ENCODE measurements around the gene HDGF.

Gene HDGF

GRCh38 chr1:156751451-156751756 lies at the start of gene HDGF:
Gene HDGF, minus strand, starts transcription at chr1:156751675. Its CDS starts 246 bp downstream, at chr1:156751429.
- H3K27me3 ChIP-seq (ENCODE audit: control insufficient read depth in 1 of 2, insufficient read depth in 2 of 2, low read length in 2 of 2), result no peaks in the 10 kb centered on the region
- no peaks in the 10 kb centered on the region for H3K9me3 ChIP-seq (ENCODE audit: control insufficient read depth in 2 of 2, low read length in 2 of 2)
- peak within 1 kb of the TSS; percentile 94 to 95 for H3K9ac ChIP-seq (ENCODE audit: low read length in 2 of 2)
- H3K4me3 ChIP-seq (ENCODE audit: low read length in 2 of 2), result peak within 1 kb of the TSS; percentile 90 to 95
- H3K27ac ChIP-seq (ENCODE audit: low read length), result peak within 1 kb of the TSS; percentile 99
- peaks cover 47% of the 10 kb centered on the region for H3K4me1 ChIP-seq (ENCODE audit: control insufficient read depth, insufficient read depth, low read length)
- no peaks in the 10 kb centered on the region for H3K36me3 ChIP-seq (ENCODE audit: control insufficient read depth in 2 of 2, insufficient read depth in 2 of 2, low read length in 2 of 2)

GRCh38 chr1:156797212-156797871 lies 45.9 kb upstream of the HDGF start:
- no peaks in the 10 kb centered on the region for H3K9me3 ChIP-seq (ENCODE audit: control insufficient read depth in 2 of 2, low read length in 2 of 2)
- no peak overlapping the region for H3K27ac ChIP-seq (ENCODE audit: low read length)
- H3K9ac ChIP-seq (ENCODE audit: low read length in 2 of 2), result no peak overlapping the region
- no peak overlapping the region for H3K4me3 ChIP-seq (ENCODE audit: low read length in 2 of 2)
- H3K36me3 ChIP-seq (ENCODE audit: control insufficient read depth in 2 of 2, insufficient read depth in 2 of 2, low read length in 2 of 2), result peaks cover 53 to 77% of the 10 kb centered on the region in 2 donors
- H3K27me3 ChIP-seq (ENCODE audit: control insufficient read depth in 1 of 2, insufficient read depth in 2 of 2, low read length in 2 of 2), result no peaks in the 10 kb centered on the region
- H3K4me1 ChIP-seq (ENCODE audit: control insufficient read depth, insufficient read depth, low read length), result peaks cover 3% of the 10 kb centered on the region

GRCh38 chr1:156796340-156797097 lies 45.0 kb upstream of the HDGF start:
- H3K9ac ChIP-seq (ENCODE audit: low read length in 2 of 2), result no peak overlapping the region

GRCh38 chr1:156795787-156796186 lies 44.3 kb upstream of the HDGF start:
- Histone ChIP-seq H3K4me3 (ENCODE audit: low read length in 2 of 2) (no peak overlapping the region), H3K27ac (ENCODE audit: low read length) (no peak overlapping the region), H3K4me1 (ENCODE audit: control insufficient read depth, insufficient read depth, low read length) (no peaks in the 10 kb centered on the region), H3K27me3 (ENCODE audit: control insufficient read depth in 1 of 2, insufficient read depth in 2 of 2, low read length in 2 of 2) (no peaks in the 10 kb centered on the region), H3K9me3 (ENCODE audit: control insufficient read depth in 2 of 2, low read length in 2 of 2) (no peaks in the 10 kb centered on the region), H3K36me3 (ENCODE audit: control insufficient read depth in 2 of 2, insufficient read depth in 2 of 2, low read length in 2 of 2) (peaks cover 68 to 77% of the 10 kb centered on the region in 2 donors), H3K9ac (ENCODE audit: low read length in 2 of 2) (no peak overlapping the region)

More at GRCh38 chr1:156796340-156797097, 45.0 kb upstream of the HDGF start:
- no peaks in the 10 kb centered on the region for H3K27me3 ChIP-seq (ENCODE audit: control insufficient read depth in 1 of 2, insufficient read depth in 2 of 2, low read length in 2 of 2)
- peaks cover 60 to 79% of the 10 kb centered on the region in 2 donors for H3K36me3 ChIP-seq (ENCODE audit: control insufficient read depth in 2 of 2, insufficient read depth in 2 of 2, low read length in 2 of 2)
- H3K27ac ChIP-seq (ENCODE audit: low read length), result no peak overlapping the region
- H3K4me1 ChIP-seq (ENCODE audit: control insufficient read depth, insufficient read depth, low read length), result peaks cover 3% of the 10 kb centered on the region
- H3K4me3 ChIP-seq (ENCODE audit: low read length in 2 of 2), result no peak overlapping the region
- H3K9me3 ChIP-seq (ENCODE audit: control insufficient read depth in 2 of 2, low read length in 2 of 2), result no peaks in the 10 kb centered on the region

- no peak overlapping the region for H3K9ac ChIP-seq (ENCODE audit: low read length in 2 of 2)
- H3K27ac ChIP-seq (ENCODE audit: low read length), result no peak overlapping the region
- no peaks in the 10 kb centered on the region for H3K4me1 ChIP-seq (ENCODE audit: control insufficient read depth, insufficient read depth, low read length)
- peaks cover 69 to 73% of the 10 kb centered on the region in 2 donors for H3K36me3 ChIP-seq (ENCODE audit: control insufficient read depth in 2 of 2, insufficient read depth in 2 of 2, low read length in 2 of 2)
- H3K9me3 ChIP-seq (ENCODE audit: control insufficient read depth in 2 of 2, low read length in 2 of 2), result no peaks in the 10 kb centered on the region
- H3K27me3 ChIP-seq (ENCODE audit: control insufficient read depth in 1 of 2, insufficient read depth in 2 of 2, low read length in 2 of 2), result no peaks in the 10 kb centered on the region
- no peak overlapping the region for H3K4me3 ChIP-seq (ENCODE audit: low read length in 2 of 2)
These were observed 43.9 kb upstream of the HDGF start for GRCh38 chr1:156795374-156795733.

GRCh38 chr1:156794506-156795373 lies 43.3 kb upstream of the HDGF start:
- peaks cover 69 to 70% of the 10 kb centered on the region in 2 donors for H3K36me3 ChIP-seq (ENCODE audit: control insufficient read depth in 2 of 2, insufficient read depth in 2 of 2, low read length in 2 of 2)
- no peaks in the 10 kb centered on the region for H3K4me1 ChIP-seq (ENCODE audit: control insufficient read depth, insufficient read depth, low read length)
- H3K9me3 ChIP-seq (ENCODE audit: control insufficient read depth in 2 of 2, low read length in 2 of 2), result no peaks in the 10 kb centered on the region
- no peaks in the 10 kb centered on the region for H3K27me3 ChIP-seq (ENCODE audit: control insufficient read depth in 1 of 2, insufficient read depth in 2 of 2, low read length in 2 of 2)
- H3K27ac ChIP-seq (ENCODE audit: low read length), result no peak overlapping the region
- no peak overlapping the region for H3K9ac ChIP-seq (ENCODE audit: low read length in 2 of 2)
- H3K4me3 ChIP-seq (ENCODE audit: low read length in 2 of 2), result no peak overlapping the region

GRCh38 chr1:156789621-156790318 lies 38.3 kb upstream of the HDGF start:
- no peaks in the 10 kb centered on the region for H3K9me3 ChIP-seq (ENCODE audit: control insufficient read depth in 2 of 2, low read length in 2 of 2)
- peaks cover 48 to 57% of the 10 kb centered on the region in 2 donors for H3K36me3 ChIP-seq (ENCODE audit: control insufficient read depth in 2 of 2, insufficient read depth in 2 of 2, low read length in 2 of 2)
- no peak overlapping the region for H3K9ac ChIP-seq (ENCODE audit: low read length in 2 of 2)
- no peak overlapping the region for H3K27ac ChIP-seq (ENCODE audit: low read length)
- no peaks in the 10 kb centered on the region for H3K4me1 ChIP-seq (ENCODE audit: control insufficient read depth, insufficient read depth, low read length)
- no peaks in the 10 kb centered on the region for H3K27me3 ChIP-seq (ENCODE audit: control insufficient read depth in 1 of 2, insufficient read depth in 2 of 2, low read length in 2 of 2)
- no peak overlapping the region for H3K4me3 ChIP-seq (ENCODE audit: low read length in 2 of 2)

GRCh38 chr1:156788136-156788535 lies 36.7 kb upstream of the HDGF start:
- Histone ChIP-seq H3K9me3 (ENCODE audit: control insufficient read depth in 2 of 2, low read length in 2 of 2) (no peaks in the 10 kb centered on the region), H3K36me3 (ENCODE audit: control insufficient read depth in 2 of 2, insufficient read depth in 2 of 2, low read length in 2 of 2) (peaks cover 47 to 52% of the 10 kb centered on the region in 2 donors), H3K27me3 (ENCODE audit: control insufficient read depth in 1 of 2, insufficient read depth in 2 of 2, low read length in 2 of 2) (no peaks in the 10 kb centered on the region), H3K4me1 (ENCODE audit: control insufficient read depth, insufficient read depth, low read length) (no peaks in the 10 kb centered on the region), H3K4me3 (ENCODE audit: low read length in 2 of 2) (no peak overlapping the region), H3K27ac (ENCODE audit: low read length) (no peak overlapping the region), H3K9ac (ENCODE audit: low read length in 2 of 2) (no peak overlapping the region)

GRCh38 chr1:156786640-156787039 lies 35.2 kb upstream of the HDGF start:
- H3K4me3 ChIP-seq (ENCODE audit: low read length in 2 of 2), result no peak overlapping the region
- no peak overlapping the region for H3K27ac ChIP-seq (ENCODE audit: low read length)
- no peaks in the 10 kb centered on the region for H3K27me3 ChIP-seq (ENCODE audit: control insufficient read depth in 1 of 2, insufficient read depth in 2 of 2, low read length in 2 of 2)
- no peaks in the 10 kb centered on the region for H3K4me1 ChIP-seq (ENCODE audit: control insufficient read depth, insufficient read depth, low read length)
- no peak overlapping the region for H3K9ac ChIP-seq (ENCODE audit: low read length in 2 of 2)
- H3K9me3 ChIP-seq (ENCODE audit: control insufficient read depth in 2 of 2, low read length in 2 of 2), result no peaks in the 10 kb centered on the region
- peaks cover 36 to 42% of the 10 kb centered on the region in 2 donors for H3K36me3 ChIP-seq (ENCODE audit: control insufficient read depth in 2 of 2, insufficient read depth in 2 of 2, low read length in 2 of 2)

- no peaks in the 10 kb centered on the region for H3K4me1 ChIP-seq (ENCODE audit: control insufficient read depth, insufficient read depth, low read length)
- H3K9me3 ChIP-seq (ENCODE audit: control insufficient read depth in 2 of 2, low read length in 2 of 2), result no peaks in the 10 kb centered on the region
- H3K36me3 ChIP-seq (ENCODE audit: control insufficient read depth in 2 of 2, insufficient read depth in 2 of 2, low read length in 2 of 2), result peaks cover 29 to 32% of the 10 kb centered on the region in 2 donors
- no peak overlapping the region for H3K27ac ChIP-seq (ENCODE audit: low read length)
- H3K27me3 ChIP-seq (ENCODE audit: control insufficient read depth in 1 of 2, insufficient read depth in 2 of 2, low read length in 2 of 2), result no peaks in the 10 kb centered on the region
- H3K9ac ChIP-seq (ENCODE audit: low read length in 2 of 2), result no peak overlapping the region
- no peak overlapping the region for H3K4me3 ChIP-seq (ENCODE audit: low read length in 2 of 2)
These were observed 34.0 kb upstream of the HDGF start for GRCh38 chr1:156785458-156785857.
